GM18907 (cell line): ENCODE results near the gene JAKMIP2.
A peak's percentile ranks its signal among the peaks of the same experiment; 100 is the strongest.
"Not testable (repeated sequence)": the region's sequence is repeated elsewhere in the genome, so short reads cannot be mapped to it uniquely, and the experiment has no call there.

ENCODE experiments used
- ATAC-seq: cut with Tn5 transposase; IDR thresholded peaks from one replicate; pipeline ENCODE4 v1.9.1; 2021; ENCODE audit warnings: mild to moderate bottlenecking, moderate library complexity; ENCODE audit not compliant: unreplicated experiment

JAKMIP2 gene

GRCh38 chr5:147782110-147783028 lies at the start of gene JAKMIP2:
JAKMIP2 (minus strand) TSS chr5:147782728; CDS start chr5:147671806, 110,922 bp downstream.
- ATAC-seq, result peak; percentile 91

DNA sequence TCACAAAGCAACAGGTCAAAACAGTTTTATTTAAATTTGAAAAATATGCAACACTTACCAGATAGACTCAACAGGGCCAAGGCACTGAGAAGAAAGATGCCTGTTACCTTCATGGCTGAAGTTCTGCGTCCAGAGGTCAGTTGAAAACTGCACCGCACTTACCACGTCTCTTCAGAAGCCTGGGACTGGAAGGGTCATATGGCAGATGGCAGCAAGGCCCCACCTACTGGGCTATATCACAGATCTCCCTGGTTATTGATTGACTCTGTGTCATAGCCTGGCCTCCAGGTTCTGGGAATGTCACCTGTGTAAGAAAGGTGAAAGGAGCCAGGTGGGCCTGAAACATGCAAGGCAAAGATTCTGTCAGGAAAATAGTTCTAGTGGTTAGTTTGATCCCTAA lies 48.9 kb upstream of the JAKMIP2 start, which contains the start of gene SPINK1:
TSS of gene SPINK1 (minus strand) at position 207 of the 400 bp plus-strand sequence. CDS start at position 113, 94 bp downstream.
- no peak for ATAC-seq

GRCh38 chr5:147830035-147830434 lies 47.5 kb upstream of the JAKMIP2 start:
- no peak for ATAC-seq

GRCh38 chr5:147827017-147827416 lies 44.5 kb upstream of the JAKMIP2 start:
- ATAC-seq, result not testable (repeated sequence)

GRCh38 chr5:147826361-147826760 lies 43.8 kb upstream of the JAKMIP2 start:
- ATAC-seq, result no peak

- peak; percentile 94 for ATAC-seq
These were observed 40.4 kb upstream of the JAKMIP2 start for GRCh38 chr5:147822686-147823491.

- ATAC-seq, result not testable (repeated sequence)
These were observed 39.7 kb upstream of the JAKMIP2 start for GRCh38 chr5:147822222-147822621.

- ATAC-seq, result no peak
These were observed 39.2 kb upstream of the JAKMIP2 start for GRCh38 chr5:147821766-147822165.

DNA sequence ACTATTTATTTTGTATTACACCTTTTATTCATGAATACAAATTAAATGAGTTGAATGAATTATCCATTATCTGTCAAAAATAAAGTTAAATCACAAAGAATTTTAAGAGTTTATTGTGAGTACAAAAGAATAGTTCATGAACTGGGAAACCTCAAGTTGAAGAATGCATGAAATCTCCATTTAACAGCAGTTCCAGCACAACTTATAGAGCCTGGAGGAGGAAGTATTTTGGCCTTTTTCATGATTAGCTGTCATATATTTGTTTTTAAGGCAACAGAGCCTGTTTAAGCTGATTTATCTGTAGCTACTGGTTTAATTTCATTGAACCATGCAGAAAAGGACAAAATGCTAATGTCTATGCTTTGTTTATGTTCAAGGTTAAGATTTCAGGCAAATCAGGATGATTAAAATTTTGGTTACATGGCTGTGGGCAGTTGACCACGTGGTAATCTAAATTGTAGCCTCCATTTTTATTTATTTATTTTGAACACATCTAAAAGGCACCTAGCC lies 36.8 kb upstream of the JAKMIP2 start:
- ATAC-seq, result no peak

- no peak for ATAC-seq
These were observed 35.8 kb upstream of the JAKMIP2 start for GRCh38 chr5:147818290-147818689.

DNA sequence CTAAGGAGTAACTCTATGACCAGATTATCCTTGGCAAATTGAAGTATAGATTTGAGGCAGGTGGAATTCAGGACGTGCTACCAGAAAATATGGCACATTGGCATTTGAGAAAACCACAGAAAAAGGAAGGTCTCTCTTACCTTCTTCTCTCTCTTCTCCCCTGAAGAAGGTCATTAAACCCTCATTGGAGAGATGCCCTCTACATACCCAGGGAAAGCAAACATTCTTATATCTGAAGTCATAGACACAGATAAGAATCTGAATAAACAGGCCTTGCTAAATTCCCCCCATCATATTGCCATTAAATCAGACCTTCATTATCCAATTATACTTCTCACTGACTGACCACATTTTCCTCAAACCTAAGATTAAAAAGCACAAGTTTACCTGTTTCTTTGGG lies 31.2 kb upstream of the JAKMIP2 start:
- no peak for ATAC-seq

DNA sequence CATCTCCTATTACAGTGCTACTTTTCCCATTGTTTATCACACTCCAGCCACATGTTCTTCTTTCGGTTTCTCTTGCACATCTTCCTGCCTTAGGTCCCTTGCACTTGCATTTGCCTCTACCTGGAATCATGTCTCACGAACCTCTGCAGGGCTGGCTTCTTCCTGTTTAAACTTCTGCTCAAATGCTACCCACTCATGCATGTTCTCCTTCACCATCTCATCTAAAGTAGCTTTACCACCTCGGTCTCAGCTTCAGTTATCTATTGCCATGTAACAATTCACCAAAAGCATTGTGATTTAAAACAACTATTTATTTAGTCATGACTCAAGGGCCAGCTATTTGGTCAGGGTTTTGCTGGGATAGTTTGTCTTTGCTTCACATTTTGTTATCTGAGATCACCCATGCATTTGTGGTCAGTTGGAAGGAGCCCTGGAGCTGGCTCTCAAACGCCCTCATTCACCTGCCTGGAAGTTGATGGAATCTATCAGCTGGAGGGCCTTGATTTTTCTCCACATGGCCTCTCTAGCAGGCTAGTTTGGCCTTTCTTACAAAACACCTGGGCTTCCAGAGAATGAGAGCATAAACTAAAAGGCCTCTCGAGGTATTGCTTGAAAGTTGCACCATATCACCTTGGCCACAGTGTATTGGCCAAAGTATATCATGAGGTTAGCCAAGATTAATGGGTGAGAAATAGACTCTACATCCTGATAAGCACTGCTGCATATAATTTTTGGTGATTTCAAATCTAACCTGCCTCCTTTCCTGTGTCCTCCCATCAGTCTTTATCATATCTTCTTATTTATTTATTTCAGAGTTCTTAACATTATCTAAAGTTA lies 27.5 kb upstream of the JAKMIP2 start:
- ATAC-seq, result no peak

DNA sequence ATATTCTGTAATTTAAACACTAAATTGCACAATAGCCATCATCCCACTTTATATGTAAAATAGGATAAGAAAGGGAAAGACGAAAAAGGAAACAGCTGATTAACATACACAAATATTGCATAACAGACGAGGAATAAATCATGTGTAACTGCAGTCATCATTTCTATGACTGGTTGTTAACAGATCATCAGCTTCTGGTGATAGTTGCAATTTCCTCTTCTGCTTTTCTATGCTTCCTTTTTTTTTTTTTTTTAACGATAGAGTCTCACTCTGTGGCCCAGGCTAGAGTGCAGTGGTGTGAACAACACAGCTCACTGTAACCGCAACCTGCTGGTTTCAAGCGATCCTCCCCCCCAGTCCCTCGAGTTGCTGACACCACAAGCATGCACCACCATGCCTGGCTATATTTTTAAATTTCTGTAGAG lies 22.5 kb upstream of the JAKMIP2 start:
- peak; percentile 93 for ATAC-seq

DNA sequence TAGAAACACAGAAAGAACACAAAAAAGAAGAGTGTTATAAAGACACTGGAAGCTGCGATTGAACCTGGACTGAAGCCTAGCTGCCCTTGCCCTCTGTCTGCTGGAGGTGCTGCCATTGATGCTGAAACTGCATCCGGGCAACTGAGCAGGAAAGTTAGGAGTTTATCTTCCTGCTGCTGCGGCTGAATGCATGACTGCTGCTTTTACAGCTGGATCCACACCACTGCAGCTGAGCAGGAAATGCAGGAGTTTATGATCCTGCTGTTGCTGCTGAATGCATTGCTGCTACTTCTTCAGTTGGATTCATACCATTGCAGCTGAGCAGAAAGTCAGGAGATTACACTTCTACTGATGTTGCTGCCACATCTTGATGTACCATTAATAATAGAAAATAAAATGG lies 21.8 kb upstream of the JAKMIP2 start:
- no peak for ATAC-seq

DNA sequence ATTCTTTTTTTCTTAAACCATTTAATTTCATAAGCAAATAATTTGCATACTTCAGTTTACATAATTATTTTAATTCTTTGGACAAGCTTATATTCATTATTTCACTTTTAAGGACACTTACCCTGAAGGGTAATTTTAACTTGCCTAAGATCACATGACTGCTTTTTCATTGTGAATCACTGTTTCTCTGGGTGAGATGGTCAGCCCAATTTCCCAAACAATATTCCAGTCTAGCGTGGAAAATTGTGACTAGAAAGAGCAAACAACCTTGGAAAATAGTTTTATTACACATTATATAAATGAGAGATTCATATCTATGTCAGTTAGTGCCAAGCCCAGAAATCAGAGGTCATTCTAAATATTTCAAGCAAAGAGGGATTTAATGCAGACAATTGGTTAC lies 21.4 kb upstream of the JAKMIP2 start:
- no peak for ATAC-seq

- ATAC-seq, result not testable (repeated sequence)
These were observed 20.6 kb upstream of the JAKMIP2 start for GRCh38 chr5:147803161-147803560.

DNA sequence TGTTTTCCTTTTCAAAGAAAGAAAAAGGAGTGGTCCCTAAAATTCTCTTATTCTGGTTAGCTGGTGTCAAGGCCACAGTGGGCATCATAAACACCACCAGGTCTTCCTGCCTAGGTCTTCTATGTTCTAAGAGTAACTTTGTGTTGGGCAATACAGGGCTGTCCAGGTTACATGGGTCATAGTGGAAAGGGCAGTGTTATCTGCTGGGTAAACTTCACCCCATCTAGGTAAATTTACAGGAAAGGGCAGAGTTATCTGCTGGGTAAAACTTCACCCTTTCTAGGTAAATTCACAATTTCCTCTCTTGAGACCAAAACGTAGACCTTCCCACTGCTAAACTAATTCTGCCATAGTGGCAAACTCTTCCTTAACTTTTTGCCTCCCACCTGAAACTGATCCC lies 18.9 kb upstream of the JAKMIP2 start:
- ATAC-seq, result no peak

DNA sequence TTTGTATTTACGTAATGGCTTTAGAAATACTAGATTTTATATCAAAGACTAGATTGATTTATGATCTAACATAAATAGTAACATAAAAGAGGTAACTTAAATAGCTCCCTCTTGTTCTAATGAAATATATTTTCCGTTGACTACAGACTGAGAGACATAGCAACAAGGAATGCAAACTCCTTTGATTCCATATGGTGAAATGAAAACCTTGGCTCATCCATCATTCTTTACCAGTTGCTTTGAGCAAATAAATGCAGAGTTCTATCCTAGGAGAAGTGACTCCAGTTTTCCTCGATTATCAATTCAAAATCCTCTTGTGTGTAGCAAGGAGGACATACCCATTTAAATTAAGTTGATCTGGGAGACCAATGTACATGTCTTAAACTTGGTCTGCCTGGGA lies 18.0 kb upstream of the JAKMIP2 start:
- no peak for ATAC-seq

GRCh38 chr5:147796556-147797308 lies 14.2 kb upstream of the JAKMIP2 start:
- no peak for ATAC-seq

GRCh38 chr5:147791181-147791580 lies 8.7 kb upstream of the JAKMIP2 start:
- ATAC-seq, result no peak
